ENCODE measurements around the gene ATG10. TPM values are rescaled to one million over a fixed set of nuclear protein-coding genes. Genes with fewer than 3 reads are reported as not detected.
"Not testable (repeated sequence)": the region's sequence is repeated elsewhere in the genome, so short reads cannot be mapped to it uniquely, and the experiment has no call there.

Gene ATG10
- total RNA-seq, 4 donors from 2014 or later, result 8.5 to 15.2 (median 11.6) TPM

- no peaks in the 10 kb centered on the region for H3K9me3 ChIP-seq
- no peak overlapping the region for H3K27ac ChIP-seq
- no peaks in the 10 kb centered on the region for H3K36me3 ChIP-seq
Measured at GRCh38 chr5:81980160-81980559, 8.3 kb downstream of the ATG10 start.

GRCh38 chr5:81980598-81981260 is 8.9 kb downstream of the ATG10 start:
- Histone ChIP-seq H3K36me3 (no peaks in the 10 kb centered on the region), H3K4me3 (replicated peaks in 1 of 3) (no peak overlapping the region), H3K9me3 (no peaks in the 10 kb centered on the region), H3K27ac (no peak overlapping the region), H3K4me1 (no peaks in the 10 kb centered on the region), H3K27me3 (no peaks in the 10 kb centered on the region)
- intact Hi-C loops (cut with DNase I), result no loop called here
- 87 to 93% methylated on average over 3 of the region's 3 CpGs for WGBS, 2 donors
- TF ChIP-seq POLR2A (IDR thresholded peaks at IDR 0.05), result no peak
- TF ChIP-seq, protein P1, sequence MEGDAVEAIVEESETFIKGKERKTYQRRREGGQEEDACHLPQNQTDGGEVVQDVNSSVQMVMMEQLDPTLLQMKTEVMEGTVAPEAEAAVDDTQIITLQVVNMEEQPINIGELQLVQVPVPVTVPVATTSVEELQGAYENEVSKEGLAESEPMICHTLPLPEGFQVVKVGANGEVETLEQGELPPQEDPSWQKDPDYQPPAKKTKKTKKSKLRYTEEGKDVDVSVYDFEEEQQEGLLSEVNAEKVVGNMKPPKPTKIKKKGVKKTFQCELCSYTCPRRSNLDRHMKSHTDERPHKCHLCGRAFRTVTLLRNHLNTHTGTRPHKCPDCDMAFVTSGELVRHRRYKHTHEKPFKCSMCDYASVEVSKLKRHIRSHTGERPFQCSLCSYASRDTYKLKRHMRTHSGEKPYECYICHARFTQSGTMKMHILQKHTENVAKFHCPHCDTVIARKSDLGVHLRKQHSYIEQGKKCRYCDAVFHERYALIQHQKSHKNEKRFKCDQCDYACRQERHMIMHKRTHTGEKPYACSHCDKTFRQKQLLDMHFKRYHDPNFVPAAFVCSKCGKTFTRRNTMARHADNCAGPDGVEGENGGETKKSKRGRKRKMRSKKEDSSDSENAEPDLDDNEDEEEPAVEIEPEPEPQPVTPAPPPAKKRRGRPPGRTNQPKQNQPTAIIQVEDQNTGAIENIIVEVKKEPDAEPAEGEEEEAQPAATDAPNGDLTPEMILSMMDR (IDR thresholded peaks at IDR 0.05), result no peak
- DNase-seq, result no peak

More at GRCh38 chr5:81980160-81980559, 8.3 kb downstream of the ATG10 start:
- 54 to 67% methylated on average over 3 of the region's 3 CpGs for WGBS, 2 donors
- no peaks in the 10 kb centered on the region for H3K27me3 ChIP-seq
- TF ChIP-seq, protein P1 (IDR thresholded peaks at IDR 0.05), result no peak
- no peak for TF ChIP-seq POLR2A (IDR thresholded peaks at IDR 0.05)
- no peak overlapping the region for H3K4me3 ChIP-seq (replicated peaks in 1 of 3)
- intact Hi-C loops (cut with DNase I), result no loop called here
- no peaks in the 10 kb centered on the region for H3K4me1 ChIP-seq
- DNase-seq, result no peak

- H3K27me3 ChIP-seq; H3K9me3 ChIP-seq; H3K4me3 ChIP-seq (replicated peaks in 1 of 3); H3K36me3 ChIP-seq; H3K4me1 ChIP-seq; intact Hi-C loops (cut with DNase I); H3K27ac ChIP-seq; DNase-seq: not testable (repeated sequence)
- WGBS, 2 donors, result 95 to 96% methylated on average over 11 of the region's 11 CpGs
Measured at GRCh38 chr5:81982172-81982685, 10.4 kb downstream of the ATG10 start.

- WGBS, 2 donors, result no CpG with 5 or more reads among the region's 27 CpGs
- H3K27ac ChIP-seq; intact Hi-C loops (cut with DNase I); DNase-seq; H3K4me3 ChIP-seq (replicated peaks in 1 of 3); H3K36me3 ChIP-seq; H3K27me3 ChIP-seq; H3K4me1 ChIP-seq; H3K9me3 ChIP-seq: not testable (repeated sequence)
Measured at GRCh38 chr5:81983148-81983547, 11.3 kb downstream of the ATG10 start.

- H3K27me3 ChIP-seq; H3K27ac ChIP-seq; H3K4me1 ChIP-seq; H3K9me3 ChIP-seq; H3K4me3 ChIP-seq (replicated peaks in 1 of 3); intact Hi-C loops (cut with DNase I); H3K36me3 ChIP-seq; DNase-seq: not testable (repeated sequence)
- 100% methylated on average over 10 of the region's 30 CpGs; no CpG with 5 or more reads in 1 of the 2 donors for WGBS, 2 donors
Measured at GRCh38 chr5:81983563-81983962, 11.7 kb downstream of the ATG10 start.

DNA sequence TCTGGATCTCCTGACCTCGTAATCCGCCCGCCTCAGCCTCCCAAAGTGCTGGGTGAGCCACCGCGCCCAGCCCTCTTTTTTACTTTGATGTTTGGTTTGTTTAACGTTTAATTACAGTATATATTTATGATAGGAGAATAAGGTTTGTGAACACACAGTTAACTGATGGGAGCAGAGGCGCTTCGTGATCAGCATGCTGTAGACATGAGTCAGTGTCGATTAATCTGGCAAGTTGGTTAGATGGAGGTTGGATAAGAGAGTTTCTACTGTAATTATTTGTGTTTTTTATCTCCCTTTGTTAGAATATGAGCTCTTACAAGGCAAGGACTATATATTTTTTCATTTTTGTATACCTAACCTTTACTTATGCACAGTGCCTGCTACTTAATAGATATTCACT is 14.3 kb downstream of the ATG10 start:
- no peak overlapping the region for H3K4me3 ChIP-seq (replicated peaks in 1 of 3)
- DNase-seq, result no peak
- H3K27ac ChIP-seq, result no peak overlapping the region
- no peak for TF ChIP-seq POLR2A (IDR thresholded peaks at IDR 0.05)
- H3K9me3 ChIP-seq, result no peaks in the 10 kb centered on the region
- no peaks in the 10 kb centered on the region for H3K27me3 ChIP-seq
- WGBS, 2 donors, result 97 to 98% methylated on average over 9 of the region's 9 CpGs
- H3K4me1 ChIP-seq, result no peaks in the 10 kb centered on the region
- H3K36me3 ChIP-seq, result no peaks in the 10 kb centered on the region
- intact Hi-C loops (cut with DNase I), result no loop called here

GRCh38 chr5:81989204-81989603 is 17.4 kb downstream of the ATG10 start:
- Histone ChIP-seq H3K4me3 (replicated peaks in 1 of 3) (no peak overlapping the region), H3K9me3 (no peaks in the 10 kb centered on the region), H3K27me3 (no peaks in the 10 kb centered on the region), H3K27ac (no peak overlapping the region), H3K4me1 (no peaks in the 10 kb centered on the region), H3K36me3 (no peaks in the 10 kb centered on the region)
- DNase-seq, result no peak
- no peak for TF ChIP-seq POLR2A (IDR thresholded peaks at IDR 0.05)
- TF ChIP-seq, protein P1 (IDR thresholded peaks at IDR 0.05), result no peak
- intact Hi-C loops (cut with DNase I), result no loop called here
- WGBS, 2 donors, result 77 to 78% methylated on average over 5 of the region's 5 CpGs

Measured in thyroid gland (tissue), 4 donors.